H9 (cell line): Measurements from ENCODE around the gene ALDH1L1. TPM values are rescaled to one million over a fixed set of nuclear protein-coding genes. Genes with fewer than 3 reads are reported as not detected.

Experiments
- DNase-seq: peaks from one replicate; pipeline ENCODE4 v3.0.0-alpha.2; 2017
- H2AFZ ChIP-seq: one replicate; pipeline ENCODE4 v1.6.1; 2013; ENCODE audit warnings: mild to moderate bottlenecking, low read length, control low read depth, moderate library complexity
- H2AK5ac ChIP-seq: 2 replicates; pipeline ENCODE4 v1.6.1; 2013; ENCODE audit warnings: low read length, control low read depth, mixed read lengths; ENCODE audit not compliant: insufficient read length
- H2BK120ac ChIP-seq: one replicate; pipeline ENCODE4 v1.6.1; 2013; ENCODE audit warnings: low read depth, mild to moderate bottlenecking, low read length, control low read depth, inconsistent platforms; ENCODE audit not compliant: poor library complexity, severe bottlenecking
- H2BK12ac ChIP-seq: 2 replicates; pipeline ENCODE4 v1.6.1; 2013; ENCODE audit warnings: low read length, control low read depth, mixed read lengths, low read depth; ENCODE audit not compliant: insufficient read length
- H2BK15ac ChIP-seq: 2 replicates; pipeline ENCODE4 v1.6.1; 2013; ENCODE audit warnings: low read depth, low read length, control low read depth
- H2BK20ac ChIP-seq: one replicate; pipeline ENCODE4 v1.6.1; 2013; ENCODE audit warnings: low read depth, mild to moderate bottlenecking, low read length, control low read depth, inconsistent platforms; ENCODE audit not compliant: poor library complexity, severe bottlenecking
- H2BK5ac ChIP-seq: 2 replicates; pipeline ENCODE4 v1.6.1; 2013; ENCODE audit warnings: low read length, control low read depth, mixed read lengths; ENCODE audit not compliant: insufficient read length
- H3K14ac ChIP-seq: 2 replicates; pipeline ENCODE4 v1.6.1; 2013; ENCODE audit warnings: low read length, control low read depth; ENCODE audit not compliant: insufficient read depth
- H3K18ac ChIP-seq: 2 replicates; pipeline ENCODE4 v1.6.1; 2013; ENCODE audit warnings: low read depth, mild to moderate bottlenecking, mixed read lengths, low read length, control low read depth; ENCODE audit not compliant: insufficient read length
- H3K23ac ChIP-seq: 2 replicates; pipeline ENCODE4 v1.6.1; 2013; ENCODE audit warnings: low read length, control low read depth, mixed read lengths, low read depth; ENCODE audit not compliant: insufficient read length
- H3K23me2 ChIP-seq: 2 replicates; pipeline ENCODE4 v1.6.1; 2013; ENCODE audit warnings: low read depth, mild to moderate bottlenecking, mixed read lengths, low read length, control low read depth; ENCODE audit not compliant: insufficient read length, poor library complexity, severe bottlenecking
- H3K27ac ChIP-seq: 2 replicates; pipeline ENCODE4 v1.5.1; 2013; ENCODE audit warnings: low read length, control low read depth, mixed read lengths, low read depth; ENCODE audit not compliant: insufficient read length
- H3K27me3 ChIP-seq: 2 replicates; pipeline ENCODE4 v1.6.1; 2013; ENCODE audit warnings: low read length, control low read depth, inconsistent platforms; ENCODE audit not compliant: insufficient read depth
- H3K4ac ChIP-seq: 2 replicates; pipeline ENCODE4 v1.6.1; 2013; ENCODE audit warnings: low read depth, mild to moderate bottlenecking, control low read depth, inconsistent platforms, low read length, moderate library complexity
- H3K4me1 ChIP-seq: 2 replicates; pipeline ENCODE4 v1.6.1; 2013; ENCODE audit warnings: low read length, control low read depth, inconsistent platforms; ENCODE audit not compliant: insufficient read depth
- H3K4me2 ChIP-seq: 2 replicates; pipeline ENCODE4 v1.6.1; 2013; ENCODE audit warnings: low read length, control low read depth, mixed read lengths; ENCODE audit not compliant: insufficient read length, insufficient read depth
- H3K56ac ChIP-seq: 2 replicates; pipeline ENCODE4 v1.6.1; 2013; ENCODE audit warnings: low read depth, mild to moderate bottlenecking, mixed read lengths, low read length, control low read depth; ENCODE audit not compliant: insufficient read length
- H3K79me1 ChIP-seq: 2 replicates; pipeline ENCODE4 v1.6.1; 2013; ENCODE audit warnings: low read depth, mild to moderate bottlenecking, moderate library complexity, low read length, control low read depth, inconsistent platforms; ENCODE audit not compliant: insufficient read depth, poor library complexity, severe bottlenecking
- H3K79me2 ChIP-seq: 2 replicates; pipeline ENCODE4 v1.6.1; 2013; ENCODE audit warnings: low read length, control low read depth, inconsistent platforms; ENCODE audit not compliant: insufficient read depth
- H3K9ac ChIP-seq: 2 replicates; pipeline ENCODE4 v1.6.1; 2013; ENCODE audit warnings: low read length, control low read depth, mixed read lengths; ENCODE audit not compliant: insufficient read length; ENCODE audit errors: extremely low read depth
- H3K9me3 ChIP-seq: one replicate; pipeline ENCODE4 v1.6.1; 2013; ENCODE audit warnings: low read depth, low read length, inconsistent platforms; ENCODE audit not compliant: control insufficient read depth
- H3T11ph ChIP-seq: one replicate; pipeline ENCODE4 v1.6.1; 2013; ENCODE audit warnings: mild to moderate bottlenecking, low read length, control low read depth, inconsistent platforms
- H4K20me1 ChIP-seq: one replicate; pipeline ENCODE4 v1.6.1; 2013; ENCODE audit not compliant: control insufficient read depth, insufficient read length, insufficient read depth
- H4K5ac ChIP-seq: 2 replicates; pipeline ENCODE4 v1.6.1; 2013; ENCODE audit warnings: low read depth, mild to moderate bottlenecking, mixed read lengths, low read length, control low read depth; ENCODE audit not compliant: insufficient read length
- H4K8ac ChIP-seq: replicated peaks from 2 replicates; pipeline ENCODE4 v1.6.1; 2013; ENCODE audit warnings: low read length, control low read depth, mixed read lengths, low read depth; ENCODE audit not compliant: insufficient read length
- H4K91ac ChIP-seq: 2 replicates; pipeline ENCODE4 v1.6.1; 2013; ENCODE audit warnings: low read depth, mild to moderate bottlenecking, moderate library complexity, mixed read lengths, low read length, control low read depth; ENCODE audit not compliant: insufficient read length
- H3K27ac Mint-ChIP-seq, 3 experiments: 2 replicates in 2 of 3; 3 replicates in 1 of 3; pipeline ENCODE4 v1.8.0; 2020 to 2021; ENCODE audit warnings: mixed read lengths in 3 of 3, mild to moderate bottlenecking in 1 of 3, moderate library complexity in 1 of 3
- H3K27me3 Mint-ChIP-seq: 2 replicates; pipeline ENCODE4 v1.8.0; 2021; ENCODE audit warnings: low read depth, mild to moderate bottlenecking, moderate library complexity, mixed read lengths
- H3K36me3 Mint-ChIP-seq, 3 experiments: 2 replicates in 2 of 3; 3 replicates in 1 of 3; pipeline ENCODE4 v1.8.0; 2020 to 2021; ENCODE audit warnings: low read depth in 3 of 3, mixed read lengths in 3 of 3; ENCODE audit not compliant: insufficient read depth in 1 of 3
- H3K4me1 Mint-ChIP-seq, 2 experiments: 2 replicates each; pipeline ENCODE4 v1.8.0; 2020; ENCODE audit warnings: mixed read lengths in 2 of 2
- H3K4me3 Mint-ChIP-seq, 2 experiments: 2 replicates in 1 of 2; 3 replicates in 1 of 2; pipeline ENCODE4 v1.8.0; 2020 to 2021; ENCODE audit warnings: mild to moderate bottlenecking in 2 of 2, mixed read lengths in 2 of 2, moderate library complexity in 1 of 2
- H3K9me3 Mint-ChIP-seq, 2 experiments: 2 replicates in 1 of 2; 3 replicates in 1 of 2; pipeline ENCODE4 v1.8.0; 2020; ENCODE audit warnings: mild to moderate bottlenecking in 2 of 2, mixed read lengths in 2 of 2, moderate library complexity in 1 of 2
- WGBS: extraction: QIAGEN DNeasy Blood & Tissue Kit; methylation state at CpG from one replicate; pipeline ENCODE4 v1.1.7; 2013; ENCODE audit warnings: missing lambda C conversion rate, low lambda C conversion rate, mixed read lengths; ENCODE audit not compliant: insufficient read length; ENCODE audit errors: extremely low coverage; 5-methylcytosine and 5-hydroxymethylcytosine counted together
- total RNA-seq: library from RNA; stranded (reverse); gene quantifications from 2 replicates; pipeline ENCODE4 v1.2.1, GENCODE V29; 2021
- TF ChIP-seq, protein P1 (sequence below): fragments of 200-600 bp; sonication (generic); conservative IDR thresholded peaks from 3 replicates; pipeline ENCODE4 v1.8.0; 2021; ENCODE audit warnings: antibody characterized with exemption, mild to moderate bottlenecking

ALDH1L1 gene
- total RNA-seq, 1 experiment from 2014 or later, result 0.90 TPM

DNA sequence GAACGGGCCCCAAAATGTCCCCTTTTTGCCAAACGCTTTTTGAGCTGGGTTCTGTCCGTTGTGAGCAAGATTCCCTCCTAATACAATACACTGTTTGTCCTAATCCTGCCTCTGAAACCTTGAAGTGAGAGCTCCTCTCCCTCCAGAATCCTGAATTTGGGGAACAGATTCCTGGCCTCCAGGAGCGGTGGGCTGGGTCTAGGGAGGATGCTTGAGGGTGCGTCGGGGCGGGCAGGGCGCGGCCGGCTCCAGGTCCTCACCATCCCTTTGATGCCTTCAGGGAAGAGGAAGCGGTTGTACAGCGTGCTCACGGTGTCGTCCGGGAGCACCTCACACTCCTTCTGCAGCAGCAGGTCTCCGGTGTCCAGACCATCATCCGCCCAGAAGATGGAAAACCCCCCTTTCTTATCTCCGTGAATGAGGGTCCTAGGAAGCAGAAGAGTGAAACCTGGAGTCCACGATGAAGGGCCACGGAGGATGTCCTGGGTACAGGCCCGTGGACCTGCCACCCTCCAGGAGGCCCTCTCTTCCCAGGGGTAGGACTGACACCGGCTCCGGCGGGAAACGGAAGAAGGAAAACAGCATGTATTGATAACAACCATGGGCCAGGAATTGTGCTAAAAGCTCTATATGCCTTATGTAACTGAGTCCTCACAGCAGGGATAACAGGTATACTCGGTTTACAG is 23.2 kb downstream of the ALDH1L1 start:
- Histone ChIP-seq H3K23me2 (no peaks in the 10 kb centered on the region), H2BK12ac (no peak overlapping the region), H3K79me2 (no peaks in the 10 kb centered on the region), H3K9ac (no peak overlapping the region), H3K18ac (no peak overlapping the region), H4K20me1 (no peaks in the 10 kb centered on the region), H2BK20ac (no peak overlapping the region), H3K23ac (no peak overlapping the region), H4K8ac (no peak overlapping the region), H3K27me3 (no peaks in the 10 kb centered on the region), H3K27ac (no peak overlapping the region), H3K4me2 (no peak overlapping the region), H3K4me1 (no peaks in the 10 kb centered on the region), H3K4ac (no peak overlapping the region), H3T11ph (no peak overlapping the region), H3K56ac (no peak overlapping the region), H2BK5ac (no peak overlapping the region), H3K9me3 (no peaks in the 10 kb centered on the region), H2BK120ac (no peak overlapping the region), H4K91ac (no peak overlapping the region), H3K14ac (no peak overlapping the region), H2AK5ac (no peak overlapping the region), H4K5ac (no peak overlapping the region), H2AFZ (no peak overlapping the region), H3K79me1 (no peaks in the 10 kb centered on the region), H2BK15ac (no peak overlapping the region)
- no CpG with 5 or more reads among the region's 26 CpGs for WGBS
- Mint-ChIP-seq H3K9me3 (no peaks in the 10 kb centered on the region; a peak in 1 of 5 replicates), H3K4me3 (no peak overlapping the region; a peak in 1 of 5 replicates), H3K27me3 (peaks cover 9% of the 10 kb centered on the region), H3K4me1 (0 out of 4 replicates have a peak, but pooled peaks cover 0 to 6% of the 10 kb centered on the region in 2 experiments), H3K36me3 (peaks cover 0 to 5% (median 2%) of the 10 kb centered on the region in 3 experiments; a peak in 2 of 7 replicates), H3K27ac (no peak overlapping the region)
- TF ChIP-seq, protein P1, sequence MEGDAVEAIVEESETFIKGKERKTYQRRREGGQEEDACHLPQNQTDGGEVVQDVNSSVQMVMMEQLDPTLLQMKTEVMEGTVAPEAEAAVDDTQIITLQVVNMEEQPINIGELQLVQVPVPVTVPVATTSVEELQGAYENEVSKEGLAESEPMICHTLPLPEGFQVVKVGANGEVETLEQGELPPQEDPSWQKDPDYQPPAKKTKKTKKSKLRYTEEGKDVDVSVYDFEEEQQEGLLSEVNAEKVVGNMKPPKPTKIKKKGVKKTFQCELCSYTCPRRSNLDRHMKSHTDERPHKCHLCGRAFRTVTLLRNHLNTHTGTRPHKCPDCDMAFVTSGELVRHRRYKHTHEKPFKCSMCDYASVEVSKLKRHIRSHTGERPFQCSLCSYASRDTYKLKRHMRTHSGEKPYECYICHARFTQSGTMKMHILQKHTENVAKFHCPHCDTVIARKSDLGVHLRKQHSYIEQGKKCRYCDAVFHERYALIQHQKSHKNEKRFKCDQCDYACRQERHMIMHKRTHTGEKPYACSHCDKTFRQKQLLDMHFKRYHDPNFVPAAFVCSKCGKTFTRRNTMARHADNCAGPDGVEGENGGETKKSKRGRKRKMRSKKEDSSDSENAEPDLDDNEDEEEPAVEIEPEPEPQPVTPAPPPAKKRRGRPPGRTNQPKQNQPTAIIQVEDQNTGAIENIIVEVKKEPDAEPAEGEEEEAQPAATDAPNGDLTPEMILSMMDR, result no peak
- DNase-seq, result no peak
